OCI-LY1 (cell line): ENCODE results near the gene SNX27.

Experiments used
- H2AFZ ChIP-seq: fragments of 200-600 bp; sonication (generic), shearing (Covaris generic); 2 replicates; pipeline ENCODE4 v1.6.0; 2014; ENCODE audit warnings: antibody characterized with exemption, mild to moderate bottlenecking, low read length
- H3F3A ChIP-seq: fragments of 200-600 bp; sonication (generic), shearing (Covaris generic); 2 replicates; pipeline ENCODE4 v1.6.0; 2014; ENCODE audit warnings: mild to moderate bottlenecking, antibody characterized with exemption, low read length, moderate library complexity; ENCODE audit not compliant: insufficient read depth
- H3K27ac ChIP-seq: fragments of 200-600 bp; sonication (generic); 2 replicates; pipeline ENCODE4 v1.5.1; 2014; ENCODE audit warnings: low read length, mixed run types, mild to moderate bottlenecking, low read depth; ENCODE audit not compliant: poor library complexity, severe bottlenecking
- H3K27me3 ChIP-seq: fragments of 200-600 bp; sonication (generic); 2 replicates; pipeline ENCODE4 v1.6.0; 2014; ENCODE audit warnings: antibody characterized with exemption, mild to moderate bottlenecking, low read length, moderate library complexity; ENCODE audit not compliant: insufficient read depth
- H3K36me3 ChIP-seq: fragments of 200-600 bp; sonication (generic); 2 replicates; pipeline ENCODE4 v1.6.1; 2014; ENCODE audit warnings: mild to moderate bottlenecking, antibody characterized with exemption, low read length, moderate library complexity, mixed read lengths; ENCODE audit not compliant: insufficient read depth
- H3K4me1 ChIP-seq: fragments of 200-600 bp; sonication (generic); 2 replicates; pipeline ENCODE4 v1.5.1; 2014; ENCODE audit warnings: mild to moderate bottlenecking, low read length, moderate library complexity; ENCODE audit not compliant: insufficient read depth, severe bottlenecking
- H3K4me2 ChIP-seq: fragments of 200-600 bp; sonication (generic), shearing (Covaris generic); 2 replicates; pipeline ENCODE4 v1.6.1; 2014; ENCODE audit warnings: low read length
- H3K4me3 ChIP-seq: fragments of 200-600 bp; sonication (generic); 2 replicates; pipeline ENCODE4 v1.5.1; 2014; ENCODE audit warnings: low read length, low read depth, mild to moderate bottlenecking, mixed read lengths; ENCODE audit not compliant: poor library complexity, severe bottlenecking
- H3K79me2 ChIP-seq: fragments of 200-600 bp; shearing (Covaris generic); 2 replicates; pipeline ENCODE4 v1.6.1; 2016; ENCODE audit warnings: mixed run types, low read length, mixed read lengths; ENCODE audit not compliant: insufficient read depth
- H3K9ac ChIP-seq: fragments of 200-600 bp; sonication (generic), shearing (Covaris generic); 2 replicates; pipeline ENCODE4 v1.6.1; 2014; ENCODE audit warnings: mild to moderate bottlenecking, low read length, mixed read lengths
- H3K9me2 ChIP-seq: fragments of 200-600 bp; sonication (generic), shearing (Covaris generic); 2 replicates; pipeline ENCODE4 v1.6.1; 2014; ENCODE audit warnings: low read depth, mild to moderate bottlenecking, low read length, mixed read lengths
- H3K9me3 ChIP-seq: fragments of 200-600 bp; shearing (Covaris generic); 2 replicates; pipeline ENCODE4 v1.6.1; 2014; ENCODE audit warnings: low read length, mixed read lengths
- H4K20me1 ChIP-seq: fragments of 200-600 bp; sonication (generic), shearing (Covaris generic); 2 replicates; pipeline ENCODE4 v1.6.0; 2016; ENCODE audit warnings: mild to moderate bottlenecking, low read length; ENCODE audit not compliant: insufficient read depth
- EZH2 ChIP-seq: fragments of 200-600 bp; sonication (generic), shearing (Covaris generic); IDR thresholded peaks from 2 replicates; pipeline ENCODE4 v1.8.0; 2017; ENCODE audit warnings: borderline replicate concordance, mixed run types, mild to moderate bottlenecking, antibody characterized with exemption, low read length, moderate library complexity, mixed read lengths
- TF ChIP-seq, protein P1 (sequence below): fragments of 200-600 bp; sonication (generic), shearing (Covaris generic); IDR thresholded peaks from 2 replicates; pipeline ENCODE4 v1.5.1; 2017; ENCODE audit warnings: mild to moderate bottlenecking, antibody characterized with exemption, low read length, moderate library complexity, mixed read lengths

SNX27 gene

DNA sequence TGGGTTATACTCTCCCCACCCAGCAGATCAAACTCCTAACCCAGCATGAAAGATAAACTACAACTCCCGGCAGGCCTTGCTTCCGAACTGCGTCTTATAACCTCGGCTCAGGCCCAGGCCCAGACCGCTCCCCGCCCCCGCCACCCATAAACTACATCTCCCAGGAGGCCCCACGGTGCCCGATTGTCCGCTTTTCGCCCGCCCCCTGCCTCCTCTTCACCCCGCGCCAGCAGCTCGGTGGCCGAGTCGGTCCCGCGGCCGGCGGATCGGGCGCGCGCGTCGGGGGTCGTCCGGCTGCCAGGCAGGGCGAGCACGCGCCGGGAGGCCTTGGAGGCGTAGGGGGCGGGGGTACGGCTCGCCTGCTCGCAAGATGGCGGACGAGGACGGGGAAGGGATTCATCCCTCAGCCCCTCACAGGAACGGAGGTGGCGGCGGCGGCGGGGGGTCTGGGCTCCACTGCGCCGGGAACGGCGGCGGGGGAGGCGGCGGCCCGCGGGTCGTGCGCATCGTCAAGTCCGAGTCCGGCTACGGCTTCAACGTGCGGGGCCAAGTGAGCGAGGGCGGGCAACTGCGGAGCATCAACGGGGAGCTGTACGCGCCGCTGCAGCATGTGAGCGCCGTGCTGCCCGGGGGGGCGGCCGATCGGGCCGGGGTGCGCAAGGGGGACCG is at the start of gene SNX27:
SNX27 (plus strand) TSS at position 219 of the 669 bp plus-strand sequence; CDS start at position 371, 152 bp downstream.
- H3K4me2 ChIP-seq, result peak within 1 kb of the TSS; percentile 68
- no peaks in the 10 kb centered on the region for H3K9me3 ChIP-seq
- H3F3A ChIP-seq, result no peaks in the 10 kb centered on the region
- no peaks in the 10 kb centered on the region for H3K9me2 ChIP-seq
- H3K27ac ChIP-seq, result no peak within 1 kb of the TSS
- H3K36me3 ChIP-seq, result no peaks in the 10 kb centered on the region
- H3K4me3 ChIP-seq, result peak within 1 kb of the TSS; percentile 89
- peaks cover 7% of the 10 kb centered on the region; the same call in 1 of the 2 replicates for H3K79me2 ChIP-seq
- TF ChIP-seq, protein P1, sequence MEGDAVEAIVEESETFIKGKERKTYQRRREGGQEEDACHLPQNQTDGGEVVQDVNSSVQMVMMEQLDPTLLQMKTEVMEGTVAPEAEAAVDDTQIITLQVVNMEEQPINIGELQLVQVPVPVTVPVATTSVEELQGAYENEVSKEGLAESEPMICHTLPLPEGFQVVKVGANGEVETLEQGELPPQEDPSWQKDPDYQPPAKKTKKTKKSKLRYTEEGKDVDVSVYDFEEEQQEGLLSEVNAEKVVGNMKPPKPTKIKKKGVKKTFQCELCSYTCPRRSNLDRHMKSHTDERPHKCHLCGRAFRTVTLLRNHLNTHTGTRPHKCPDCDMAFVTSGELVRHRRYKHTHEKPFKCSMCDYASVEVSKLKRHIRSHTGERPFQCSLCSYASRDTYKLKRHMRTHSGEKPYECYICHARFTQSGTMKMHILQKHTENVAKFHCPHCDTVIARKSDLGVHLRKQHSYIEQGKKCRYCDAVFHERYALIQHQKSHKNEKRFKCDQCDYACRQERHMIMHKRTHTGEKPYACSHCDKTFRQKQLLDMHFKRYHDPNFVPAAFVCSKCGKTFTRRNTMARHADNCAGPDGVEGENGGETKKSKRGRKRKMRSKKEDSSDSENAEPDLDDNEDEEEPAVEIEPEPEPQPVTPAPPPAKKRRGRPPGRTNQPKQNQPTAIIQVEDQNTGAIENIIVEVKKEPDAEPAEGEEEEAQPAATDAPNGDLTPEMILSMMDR, result no peak
- no peak for TF ChIP-seq EZH2
- peak within 1 kb of the TSS; percentile 87 for H3K9ac ChIP-seq
- H3K27me3 ChIP-seq, result no peaks in the 10 kb centered on the region
- peak within 1 kb of the TSS; percentile 96 for H2AFZ ChIP-seq
- no peaks in the 10 kb centered on the region for H4K20me1 ChIP-seq
- peaks cover 38% of the 10 kb centered on the region for H3K4me1 ChIP-seq

DNA sequence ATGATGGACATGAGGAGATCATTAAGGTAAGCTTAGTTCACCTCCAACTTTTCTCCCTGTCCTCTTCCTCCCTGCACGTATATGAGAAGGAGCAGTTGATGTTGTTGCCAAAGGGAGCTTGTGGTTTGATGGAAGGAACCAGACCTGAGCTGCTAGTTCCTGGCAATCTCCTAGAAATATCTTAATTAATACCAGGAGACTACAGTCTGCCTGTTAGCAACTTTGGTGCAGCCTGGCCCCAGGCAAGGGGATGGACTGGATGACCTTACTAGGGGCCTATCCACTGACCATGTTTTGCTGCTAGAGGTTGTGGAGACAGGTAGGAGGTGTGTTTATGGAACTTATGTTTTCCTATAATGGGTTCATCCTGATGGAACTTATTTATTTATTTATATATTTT is 49.2 kb upstream of the SNX27 start:
- H4K20me1 ChIP-seq, result no peaks in the 10 kb centered on the region
- H3K36me3 ChIP-seq, result no peaks in the 10 kb centered on the region
- no peak overlapping the region for H3K4me3 ChIP-seq
- no peak overlapping the region for H3K4me2 ChIP-seq
- TF ChIP-seq, protein P1, result no peak
- TF ChIP-seq EZH2, result no peak
- no peak overlapping the region for H2AFZ ChIP-seq
- no peaks in the 10 kb centered on the region for H3F3A ChIP-seq
- no peak overlapping the region for H3K9ac ChIP-seq
- no peaks in the 10 kb centered on the region for H3K9me3 ChIP-seq
- no peaks in the 10 kb centered on the region for H3K27me3 ChIP-seq
- no peaks in the 10 kb centered on the region for H3K9me2 ChIP-seq
- H3K79me2 ChIP-seq, result no peaks in the 10 kb centered on the region
- no peak overlapping the region for H3K27ac ChIP-seq
- no peaks in the 10 kb centered on the region for H3K4me1 ChIP-seq

DNA sequence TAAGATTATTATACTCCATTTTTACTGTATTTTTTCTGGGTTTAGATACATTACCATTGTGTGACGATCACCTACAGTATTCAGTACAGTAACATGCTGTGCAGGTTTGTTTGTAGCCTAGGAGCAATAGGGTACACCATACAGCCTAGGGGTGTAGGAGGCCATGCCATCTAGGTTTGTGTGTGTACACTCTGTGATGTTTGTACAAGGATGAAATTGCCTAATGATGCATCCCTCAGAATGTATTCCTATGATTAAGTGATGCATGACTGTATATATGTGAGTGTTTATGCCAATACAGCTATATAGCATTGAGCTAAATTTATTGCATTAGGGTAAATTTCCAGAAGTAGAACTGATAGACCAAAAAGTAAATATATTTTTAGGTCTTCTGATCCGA is 48.5 kb upstream of the SNX27 start:
- TF ChIP-seq, protein P1, result no peak
- no peak for TF ChIP-seq EZH2
- Histone ChIP-seq H3K79me2 (no peaks in the 10 kb centered on the region), H4K20me1 (no peaks in the 10 kb centered on the region), H3K27me3 (no peaks in the 10 kb centered on the region), H3K4me2 (no peak overlapping the region), H3F3A (no peaks in the 10 kb centered on the region), H3K4me3 (no peak overlapping the region), H3K9me2 (no peaks in the 10 kb centered on the region), H2AFZ (no peak overlapping the region), H3K36me3 (no peaks in the 10 kb centered on the region), H3K9me3 (no peaks in the 10 kb centered on the region), H3K9ac (no peak overlapping the region), H3K27ac (no peak overlapping the region), H3K4me1 (no peaks in the 10 kb centered on the region)
